Transverse colon (tissue), 4 donors: ENCODE results near the gene CLMN.

Experiments
- EP300 ChIP-seq: sonication (generic); formaldehyde crosslinking; IDR thresholded peaks from one replicate; pipeline ENCODE4 v1.6.1; 2017; ENCODE audit warnings: antibody characterized with exemption, low read depth
- POLR2A ChIP-seq: fragments of 450-650 bp; IDR thresholded peaks from one replicate; pipeline ENCODE4 v1.6.1; 2016; ENCODE audit warnings: antibody characterized with exemption, mild to moderate bottlenecking, moderate library complexity
- POLR2AphosphoS5 ChIP-seq, 3 donors: sonication (generic); formaldehyde crosslinking; IDR thresholded peaks; one replicate each; pipeline ENCODE4 v1.6.1; 2016; ENCODE audit warnings: antibody characterized with exemption in 3 of 3
- TF ChIP-seq, protein P1 (sequence below), 5 experiments: fragments of 200-600 bp in 3 of 5; fragments of 450-650 bp in 2 of 5; sonication (generic) in 3 of 5; IDR thresholded peaks; 1 replicate in 2 of 5; 2 replicates in 3 of 5; pipeline ENCODE4 v1.5.1; 2016 to 2017; ENCODE audit warnings: antibody characterized with exemption in 5 of 5, inconsistent platforms in 3 of 5, mild to moderate bottlenecking in 2 of 5, moderate library complexity in 1 of 5

DNA sequence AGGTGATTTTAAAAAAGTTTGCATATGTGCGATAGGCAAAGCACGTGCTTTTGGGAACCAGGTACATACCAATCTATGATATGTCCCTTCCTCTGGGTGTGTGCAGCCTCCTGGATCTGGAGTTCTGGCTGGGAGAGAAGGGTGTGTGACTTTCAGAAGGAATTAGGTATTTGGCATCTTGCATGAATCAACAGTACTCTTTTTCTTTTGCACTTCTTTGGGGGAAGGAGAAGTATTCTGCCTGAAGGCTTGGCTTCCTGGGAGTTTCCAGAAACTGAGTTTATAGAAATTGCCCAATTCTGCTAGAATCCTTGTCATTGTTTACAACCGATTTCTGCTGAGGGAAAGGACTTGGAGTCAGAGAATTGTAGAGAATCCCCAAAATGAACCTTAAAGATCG lies 2.9 kb upstream of the CLMN start:
- TF ChIP-seq, protein P1, sequence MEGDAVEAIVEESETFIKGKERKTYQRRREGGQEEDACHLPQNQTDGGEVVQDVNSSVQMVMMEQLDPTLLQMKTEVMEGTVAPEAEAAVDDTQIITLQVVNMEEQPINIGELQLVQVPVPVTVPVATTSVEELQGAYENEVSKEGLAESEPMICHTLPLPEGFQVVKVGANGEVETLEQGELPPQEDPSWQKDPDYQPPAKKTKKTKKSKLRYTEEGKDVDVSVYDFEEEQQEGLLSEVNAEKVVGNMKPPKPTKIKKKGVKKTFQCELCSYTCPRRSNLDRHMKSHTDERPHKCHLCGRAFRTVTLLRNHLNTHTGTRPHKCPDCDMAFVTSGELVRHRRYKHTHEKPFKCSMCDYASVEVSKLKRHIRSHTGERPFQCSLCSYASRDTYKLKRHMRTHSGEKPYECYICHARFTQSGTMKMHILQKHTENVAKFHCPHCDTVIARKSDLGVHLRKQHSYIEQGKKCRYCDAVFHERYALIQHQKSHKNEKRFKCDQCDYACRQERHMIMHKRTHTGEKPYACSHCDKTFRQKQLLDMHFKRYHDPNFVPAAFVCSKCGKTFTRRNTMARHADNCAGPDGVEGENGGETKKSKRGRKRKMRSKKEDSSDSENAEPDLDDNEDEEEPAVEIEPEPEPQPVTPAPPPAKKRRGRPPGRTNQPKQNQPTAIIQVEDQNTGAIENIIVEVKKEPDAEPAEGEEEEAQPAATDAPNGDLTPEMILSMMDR (IDR thresholded peaks at IDR 0.05) = no peak
- TF ChIP-seq POLR2A (no peak), POLR2AphosphoS5 (IDR thresholded peaks at IDR 0.05) (no peak), EP300 (no peak)
